Tibial artery (tissue), 4 donors: ENCODE results near the gene MUC5B.
A peak's percentile ranks its signal among the peaks of the same experiment; 100 is the strongest.

Source experiments
- DNase-seq, 2 donors: peaks; one replicate each; pipeline ENCODE4 v3.0.0-alpha.2; 2019
- H3K27ac ChIP-seq, 2 donors: fragments of 200-600 bp; sonication (generic) in 1 of 2; 1 replicate in 1 of 2; 2 replicates in 1 of 2; pipeline ENCODE4 v1.5.1; 2018 to 2019; ENCODE audit warnings: mild to moderate bottlenecking in 1 of 2
- H3K27me3 ChIP-seq, 2 donors: fragments of 200-600 bp; sonication (generic) in 1 of 2; one replicate each; pipeline versions ENCODE4 v1.5.1 to v1.6.0; 2016 to 2019
- H3K36me3 ChIP-seq, 3 donors: fragments of 200-600 bp; sonication (generic) in 2 of 3; one replicate each; pipeline ENCODE4 v1.5.1; 2016 to 2019; ENCODE audit warnings: mild to moderate bottlenecking in 2 of 3
- H3K4me1 ChIP-seq, 4 donors: fragments of 200-600 bp; sonication (generic) in 2 of 4; 1 replicate in 3 of 4; 2 replicates in 1 of 4; pipeline ENCODE4 v1.5.1; 2016 to 2019
- H3K4me3 ChIP-seq, 2 donors: fragments of 200-600 bp; sonication (generic) in 1 of 2; 1 replicate in 1 of 2; 2 replicates in 1 of 2; pipeline ENCODE4 v1.5.1; 2018 to 2019; ENCODE audit warnings: mild to moderate bottlenecking in 2 of 2
- H3K9me3 ChIP-seq, 3 donors: fragments of 200-600 bp; sonication (generic) in 1 of 3; one replicate each; pipeline ENCODE4 v1.5.1; 2016 to 2019
- CTCF ChIP-seq, 2 experiments: fragments of 200-600 bp in 1 of 2; fragments of 450-650 bp in 1 of 2; IDR thresholded peaks; one replicate each; pipeline ENCODE4 v1.5.1; 2017 to 2019; ENCODE audit warnings: antibody characterized with exemption in 2 of 2, mild to moderate bottlenecking in 1 of 2, moderate library complexity in 1 of 2
- intact Hi-C: fragments of 100-400 bp; cut with DNase I; formaldehyde crosslinking; loops from one replicate; pipeline ENCODE4 v1.15.0; 2023; ENCODE audit warnings: low total_unique reads

The MUC5B gene

GRCh38 chr11:1219446-1219833, 3.4 kb upstream of the MUC5B start:
- Histone ChIP-seq H3K27me3 (peaks cover 0 to 63% of the 10 kb centered on the region in 2 donors), H3K4me1 (peaks cover 0 to 30% (median 0%) of the 10 kb centered on the region in 4 donors), H3K36me3 (no peaks in the 10 kb centered on the region), H3K27ac (no peak overlapping the region), H3K4me3 (no peak overlapping the region), H3K9me3 (peaks cover 0 to 3% (median 0%) of the 10 kb centered on the region in 3 donors)
- no peak for TF ChIP-seq CTCF (IDR thresholded peaks at IDR 0.05)
- DNase-seq = peak in 1 of 2 donors; percentile 45
- intact Hi-C loops = no loop called here

GRCh38 chr11:1219834-1220815, 2.7 kb upstream of the MUC5B start:
- peaks cover 0 to 30% (median 0%) of the 10 kb centered on the region in 4 donors for H3K4me1 ChIP-seq
- H3K4me3 ChIP-seq = no peak overlapping the region
- peaks cover 0 to 3% (median 0%) of the 10 kb centered on the region in 3 donors for H3K9me3 ChIP-seq
- H3K27me3 ChIP-seq = peaks cover 0 to 69% of the 10 kb centered on the region in 2 donors
- intact Hi-C loops = no loop called here
- peak in 1 of 2 donors; percentile 61 for DNase-seq
- H3K27ac ChIP-seq = no peak overlapping the region
- TF ChIP-seq CTCF (IDR thresholded peaks at IDR 0.05) = no peak
- H3K36me3 ChIP-seq = no peaks in the 10 kb centered on the region

- intact Hi-C loops = no loop called here
- H3K27me3 ChIP-seq = peaks cover 0 to 79% of the 10 kb centered on the region in 2 donors
- no peak overlapping the region for H3K27ac ChIP-seq
- peak in 1 of 2 donors; percentile 57 for DNase-seq
- H3K36me3 ChIP-seq = no peaks in the 10 kb centered on the region
- H3K4me3 ChIP-seq = no peak overlapping the region
- peaks cover 0 to 30% (median 0%) of the 10 kb centered on the region in 4 donors for H3K4me1 ChIP-seq
- TF ChIP-seq CTCF (IDR thresholded peaks at IDR 0.05) = no peak
- peaks cover 0 to 3% (median 0%) of the 10 kb centered on the region in 3 donors for H3K9me3 ChIP-seq
Observed at GRCh38 chr11:1220941-1221721, 1.7 kb upstream of the MUC5B start.

- Histone ChIP-seq H3K4me1 (peaks cover 0 to 30% (median 0%) of the 10 kb centered on the region in 4 donors), H3K4me3 (no peak overlapping the region), H3K27me3 (peaks cover 0 to 87% of the 10 kb centered on the region in 2 donors), H3K9me3 (peaks cover 0 to 3% (median 0%) of the 10 kb centered on the region in 3 donors), H3K36me3 (no peaks in the 10 kb centered on the region), H3K27ac (no peak overlapping the region)
- DNase-seq = peak in 1 of 2 donors; percentile 59
- intact Hi-C loops = no loop called here
- TF ChIP-seq CTCF (IDR thresholded peaks at IDR 0.05) = no peak
Observed at GRCh38 chr11:1221848-1222311, 986 bp upstream of the MUC5B start.

- no peak overlapping the region for H3K27ac ChIP-seq
- H3K36me3 ChIP-seq = no peaks in the 10 kb centered on the region
- no peak for TF ChIP-seq CTCF (IDR thresholded peaks at IDR 0.05)
- peaks cover 0 to 98% of the 10 kb centered on the region in 2 donors for H3K27me3 ChIP-seq
- H3K9me3 ChIP-seq = no peaks in the 10 kb centered on the region
- H3K4me1 ChIP-seq = peaks cover 0 to 30% (median 0%) of the 10 kb centered on the region in 4 donors
- DNase-seq = peak in 1 of 2 donors; percentile 60
- intact Hi-C loops = no loop called here
- H3K4me3 ChIP-seq = no peak overlapping the region
Observed at GRCh38 chr11:1223346-1224110, 662 bp downstream of the MUC5B start.
